HG03521 (cell line): ENCODE data around the gene CCBE1.
"Not testable (repeated sequence)": the region's sequence is repeated elsewhere in the genome, so short reads cannot be mapped to it uniquely, and the experiment has no call there.

Experiments used
- ATAC-seq: cut with Tn5 transposase; IDR thresholded peaks from one replicate; pipeline ENCODE4 v1.9.1; 2021; ENCODE audit warnings: mild to moderate bottlenecking, moderate library complexity; ENCODE audit not compliant: unreplicated experiment

CCBE1 gene

DNA sequence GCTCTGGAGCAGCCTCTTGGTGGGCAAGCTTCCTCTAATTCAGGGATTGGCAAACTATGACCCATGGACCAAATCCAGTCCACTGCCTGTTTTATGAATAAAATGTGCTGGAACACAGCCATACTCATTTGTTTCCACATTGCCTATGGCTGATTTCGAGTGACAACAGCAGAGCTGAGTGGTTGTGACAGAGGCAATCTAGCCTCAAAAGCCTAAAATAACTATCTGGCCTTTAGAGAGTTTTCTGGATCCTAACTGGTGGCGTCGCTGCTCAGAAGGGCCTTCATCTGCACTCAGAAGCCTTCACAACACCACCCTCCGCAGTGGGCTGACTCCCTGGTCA, 147.1 kb downstream of the CCBE1 start:
- ATAC-seq = no peak

DNA sequence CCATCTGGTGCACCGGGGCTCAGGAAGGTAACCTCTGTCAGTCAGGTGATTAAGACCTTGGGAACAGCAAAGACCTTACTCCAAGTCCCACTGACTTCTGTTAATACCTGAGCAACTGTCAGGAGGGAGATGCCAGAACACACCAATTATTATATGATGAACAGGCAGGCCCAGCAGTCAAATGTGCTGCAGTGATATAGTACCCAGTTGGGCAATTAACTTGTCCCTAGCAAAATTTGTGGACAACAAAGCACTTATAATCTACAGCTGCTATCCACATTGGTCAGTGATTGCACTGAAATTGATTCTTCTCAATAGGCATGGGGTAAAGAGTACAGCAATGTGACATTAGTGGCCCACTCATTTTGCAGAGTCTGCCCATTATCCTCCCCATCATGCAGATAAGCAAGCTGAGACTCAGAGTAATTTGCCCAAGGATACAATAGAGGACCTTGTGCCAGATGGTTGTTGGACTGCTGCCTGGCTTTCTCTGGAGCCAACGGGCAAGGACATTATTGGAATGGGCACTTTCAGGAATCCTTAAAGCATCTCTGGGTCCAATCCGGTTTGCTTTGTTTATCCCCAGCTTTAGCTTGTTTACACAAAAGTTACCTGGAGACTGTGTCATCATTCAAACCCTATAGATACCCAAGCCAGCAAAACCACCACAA, 147.6 kb downstream of the CCBE1 start:
- ATAC-seq = no peak

DNA sequence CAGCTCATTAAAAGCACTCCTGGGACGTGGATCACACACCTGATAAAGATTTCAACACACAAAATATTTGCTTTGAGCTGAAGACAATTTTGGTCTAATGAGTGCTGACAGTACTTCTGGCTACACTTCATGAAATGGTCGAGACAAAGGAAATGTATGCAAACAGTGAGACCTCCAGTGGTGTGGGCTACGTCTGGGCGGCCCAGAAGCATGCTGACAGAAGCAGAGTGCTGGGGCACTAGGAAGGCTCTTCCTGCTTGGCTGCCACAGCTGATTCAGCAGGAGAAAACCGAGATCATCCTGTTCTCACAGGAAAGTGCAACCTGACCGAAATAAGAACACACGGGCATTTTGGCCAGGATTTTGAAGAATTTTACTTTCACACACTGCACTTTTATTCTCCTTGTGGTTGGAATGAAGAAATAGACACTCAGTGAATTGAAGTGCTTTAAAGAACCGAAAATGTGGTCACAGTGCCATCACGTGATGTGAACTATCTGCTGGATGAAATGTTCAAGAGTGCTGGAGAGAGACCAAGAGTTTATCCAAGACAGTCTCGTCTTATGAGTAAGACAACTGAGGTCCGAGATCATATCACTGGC, 149.5 kb downstream of the CCBE1 start:
- no peak for ATAC-seq

DNA sequence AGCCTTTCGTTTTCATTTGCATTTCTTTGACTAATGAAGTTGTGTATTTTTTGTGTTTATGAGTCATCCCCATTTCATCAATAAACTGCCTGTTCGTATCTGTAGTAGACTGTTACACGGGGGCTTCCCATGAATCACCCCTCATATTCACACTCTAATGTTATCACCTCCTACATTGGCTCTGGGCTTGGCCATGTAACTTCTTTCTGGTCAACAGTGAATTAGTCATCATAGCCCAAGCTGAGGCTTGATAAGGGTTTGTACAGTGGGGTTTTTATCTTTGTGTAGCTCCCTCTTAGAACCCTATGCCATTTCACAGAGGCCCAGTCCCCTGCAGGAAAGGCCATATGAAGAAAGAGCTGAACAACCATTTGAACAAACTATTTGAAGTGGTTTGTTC, 151.0 kb downstream of the CCBE1 start:
- ATAC-seq = no peak

DNA sequence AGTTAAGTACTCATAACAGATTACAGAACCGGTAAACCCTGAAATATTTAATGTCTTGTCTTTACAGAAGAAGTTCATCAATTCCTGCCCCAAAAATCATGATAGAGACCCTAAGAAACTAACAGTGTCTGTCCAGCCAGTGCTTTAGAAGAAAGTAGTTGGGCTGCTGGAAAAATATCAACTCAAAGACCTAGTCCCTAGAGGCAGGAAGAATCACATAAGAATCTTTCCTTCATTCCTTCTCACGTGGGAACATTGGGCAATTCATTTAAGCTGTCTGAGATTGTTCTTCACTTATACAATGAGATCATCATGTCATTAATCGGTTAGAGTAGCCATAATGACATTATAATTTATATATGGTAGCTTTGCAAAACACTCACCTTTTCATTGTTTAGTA, 156.4 kb downstream of the CCBE1 start:
- ATAC-seq = no peak

DNA sequence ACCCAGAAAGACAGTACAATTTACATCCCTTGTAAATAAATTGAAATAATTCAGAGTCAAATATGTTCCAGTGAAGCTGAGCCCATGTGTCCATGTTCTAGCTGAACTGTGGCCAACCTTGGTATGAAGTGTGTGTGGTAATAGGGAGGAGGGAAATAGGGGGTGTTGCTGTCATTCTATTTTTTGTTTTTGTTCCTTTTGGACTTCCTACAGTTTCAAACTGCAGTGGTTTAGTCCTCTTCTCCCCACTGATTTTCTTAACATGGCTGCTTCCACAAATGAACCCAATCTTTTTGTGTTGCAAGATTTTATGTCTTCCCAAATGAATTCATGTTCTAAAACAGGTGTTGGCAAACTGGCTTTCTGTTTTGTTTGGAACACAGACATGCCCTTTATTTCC, 156.9 kb downstream of the CCBE1 start:
- ATAC-seq = no peak

DNA sequence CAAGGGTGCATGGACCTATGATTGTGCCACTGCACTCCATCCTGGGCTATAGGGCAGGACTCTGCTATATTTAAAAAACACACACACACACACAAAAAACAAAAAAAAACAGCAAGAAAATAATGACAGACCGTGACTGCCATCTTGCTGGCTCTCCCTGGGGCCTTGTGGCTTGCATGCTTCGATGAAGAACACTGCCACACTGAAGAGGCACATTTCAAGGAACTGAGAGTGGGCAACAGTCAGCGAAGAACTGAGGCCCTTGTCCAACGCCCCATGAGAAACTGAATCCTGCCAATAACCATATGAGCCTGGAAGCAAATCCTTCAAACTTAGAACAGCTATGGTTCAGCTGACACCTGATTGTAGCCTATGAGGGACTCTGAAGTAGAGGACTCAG, 158.1 kb downstream of the CCBE1 start:
- ATAC-seq = no peak

DNA sequence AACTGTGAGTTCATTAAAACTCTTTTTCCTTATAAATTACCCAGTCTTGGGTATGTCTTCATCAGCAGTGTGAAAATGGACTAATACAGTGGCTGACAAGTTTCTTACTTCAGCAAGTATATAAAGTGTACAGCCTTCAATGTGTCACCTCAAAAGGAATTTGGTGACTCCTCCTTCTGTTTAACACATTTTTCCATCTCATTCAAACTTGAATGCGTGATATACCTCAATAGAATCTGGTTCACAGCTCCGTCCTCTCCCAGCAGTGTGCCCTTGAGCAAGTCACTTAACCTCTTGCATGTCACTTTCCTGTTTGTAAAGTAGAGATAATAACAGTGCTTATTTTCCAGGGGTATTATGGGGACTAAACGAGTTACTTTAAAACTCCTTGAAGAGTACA, 159.6 kb downstream of the CCBE1 start:
- no peak for ATAC-seq

DNA sequence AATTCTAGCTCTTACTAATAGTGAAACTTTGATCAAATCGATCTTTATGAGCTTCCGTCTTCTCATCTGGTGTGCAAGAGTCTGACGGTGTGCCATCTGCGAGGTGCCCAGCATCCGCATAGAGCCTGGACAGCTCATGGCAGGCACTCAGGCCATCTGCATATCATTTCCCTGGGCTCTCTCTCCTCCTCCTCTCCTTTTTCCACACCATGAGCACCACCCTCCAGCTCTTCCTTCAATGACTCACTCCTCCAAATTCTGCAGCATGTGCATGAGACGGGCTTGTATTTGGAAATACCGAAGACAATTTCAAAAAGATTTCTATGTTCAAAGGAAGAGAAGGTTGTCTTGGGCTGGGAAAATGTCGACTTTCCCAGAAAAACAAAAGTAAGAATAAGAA, 161.1 kb downstream of the CCBE1 start:
- no peak for ATAC-seq

DNA sequence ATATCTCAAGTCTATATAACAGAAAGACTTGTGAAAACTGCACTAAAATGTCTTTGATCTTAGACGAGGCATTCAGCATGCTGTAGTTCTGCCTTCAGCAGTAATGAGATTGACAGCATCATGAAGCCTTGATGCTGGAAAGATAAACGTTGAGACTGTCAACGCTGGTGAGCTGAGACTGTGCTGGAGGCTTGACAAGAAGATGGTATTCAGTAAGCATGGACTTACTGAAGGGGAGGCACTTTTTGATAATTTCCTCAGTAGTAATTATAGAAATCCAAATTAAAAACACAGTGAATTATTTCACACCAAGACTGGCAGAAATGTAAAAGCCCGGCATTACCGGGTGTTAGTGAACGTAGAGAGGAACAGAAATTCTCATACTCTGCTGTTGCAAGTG, 162.2 kb downstream of the CCBE1 start:
- no peak for ATAC-seq

DNA sequence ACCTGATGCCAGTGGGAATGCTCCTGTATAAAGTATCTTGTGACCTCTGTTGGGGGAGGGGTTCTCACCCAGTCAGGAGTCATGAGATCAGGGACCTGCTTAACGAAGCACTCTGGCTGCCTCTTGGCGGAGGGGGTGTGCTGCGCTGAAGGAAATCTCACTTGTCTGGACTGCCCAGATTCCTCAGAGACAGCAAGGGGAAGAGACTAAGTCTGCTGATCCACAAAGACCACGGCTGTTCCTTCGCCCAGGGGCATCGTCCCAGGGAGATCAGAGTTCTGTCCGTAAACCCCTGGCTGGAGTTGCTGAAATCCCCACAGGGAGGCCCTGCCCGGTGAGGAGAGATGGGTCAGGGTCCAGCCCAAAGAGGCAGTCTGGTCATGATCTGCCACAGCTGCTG, 168.4 kb downstream of the CCBE1 start:
- no peak for ATAC-seq

DNA sequence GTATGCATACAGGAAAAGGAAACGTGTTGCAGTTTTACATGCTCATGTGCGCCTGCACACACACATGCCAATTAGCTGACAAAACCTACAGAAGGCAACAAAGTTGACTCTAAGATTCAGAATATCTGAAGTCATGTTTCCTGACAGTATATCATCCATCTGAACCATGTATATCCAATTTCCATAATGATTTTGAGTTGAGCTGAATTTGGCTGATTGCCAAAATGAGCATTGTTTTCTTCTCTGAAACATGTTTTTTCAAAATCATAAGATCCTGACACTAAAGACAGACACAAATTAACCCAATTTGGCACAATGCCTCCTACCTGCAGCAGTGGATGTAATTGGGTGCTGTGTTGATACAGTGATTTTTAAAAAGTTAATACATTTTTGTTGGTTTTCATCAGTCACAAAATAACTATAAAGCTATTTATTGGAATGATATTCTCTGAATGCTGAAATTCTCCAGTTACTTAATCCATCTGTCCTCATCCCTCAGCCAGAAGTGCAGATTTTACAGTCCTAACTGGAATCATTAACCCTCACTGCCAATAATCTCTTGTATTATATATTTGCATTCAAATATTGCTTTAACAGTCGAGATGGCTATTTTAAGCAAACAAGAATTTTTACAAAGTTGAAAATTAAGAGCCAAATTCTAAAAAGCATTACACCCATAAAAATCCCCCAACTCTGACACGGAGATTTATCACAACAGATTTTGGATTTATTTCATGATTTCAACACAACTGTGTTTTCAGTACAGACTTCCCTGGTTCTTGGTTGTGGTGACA, 176.5 kb downstream of the CCBE1 start:
- no peak for ATAC-seq

DNA sequence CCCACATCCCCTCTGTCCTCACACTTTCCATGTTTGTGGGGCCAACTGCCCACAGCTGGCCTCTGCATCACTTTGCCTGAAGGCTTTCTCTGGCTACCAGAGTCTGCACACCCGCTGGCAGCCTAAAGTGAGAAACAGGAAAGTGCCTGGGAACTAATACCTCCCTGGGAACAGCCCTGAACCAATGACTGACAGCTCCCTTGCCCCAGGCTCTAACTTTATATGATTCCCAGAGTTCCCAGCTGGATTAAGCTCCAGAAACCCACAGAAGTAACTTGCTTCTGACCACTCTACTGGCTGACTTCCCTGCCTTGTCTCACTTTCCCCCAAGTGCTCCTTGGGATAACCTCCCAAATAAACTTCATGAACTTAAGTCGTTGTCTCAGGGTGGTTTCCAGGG, 178.5 kb downstream of the CCBE1 start:
- no peak for ATAC-seq

DNA sequence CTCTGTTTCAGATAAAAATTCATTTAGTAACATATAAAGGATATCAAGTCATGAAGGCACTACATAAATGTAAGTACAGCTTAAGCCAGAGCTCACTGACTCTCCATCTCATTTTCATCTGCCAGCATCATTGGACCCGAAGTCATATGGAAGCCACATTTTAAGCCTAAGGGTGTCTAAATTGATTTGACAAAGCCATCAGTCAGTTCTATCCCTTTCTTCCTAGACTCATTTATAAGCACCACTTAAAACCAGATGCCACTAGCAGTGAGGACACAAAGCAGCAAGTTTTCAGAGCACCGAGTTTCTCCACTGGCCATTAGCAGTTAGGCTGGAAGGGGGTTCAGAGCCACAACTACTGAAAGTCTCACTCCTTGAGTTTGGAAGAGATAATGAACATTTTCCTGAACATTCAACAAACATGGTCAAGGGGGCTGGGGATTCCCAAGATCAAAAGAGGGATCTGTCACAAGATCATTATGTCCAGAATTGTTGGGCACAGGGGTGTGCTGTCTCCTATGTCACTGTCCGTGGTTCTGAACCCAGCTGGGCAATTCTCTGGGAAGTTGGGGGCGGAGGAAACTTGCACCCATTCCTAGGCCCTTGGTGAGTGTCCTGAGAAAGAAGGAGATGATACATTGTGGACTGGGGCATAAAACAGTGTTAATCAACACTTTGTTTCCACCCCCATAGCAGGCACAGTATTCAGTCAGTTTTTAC, 179.6 kb downstream of the CCBE1 start:
- no peak for ATAC-seq

DNA sequence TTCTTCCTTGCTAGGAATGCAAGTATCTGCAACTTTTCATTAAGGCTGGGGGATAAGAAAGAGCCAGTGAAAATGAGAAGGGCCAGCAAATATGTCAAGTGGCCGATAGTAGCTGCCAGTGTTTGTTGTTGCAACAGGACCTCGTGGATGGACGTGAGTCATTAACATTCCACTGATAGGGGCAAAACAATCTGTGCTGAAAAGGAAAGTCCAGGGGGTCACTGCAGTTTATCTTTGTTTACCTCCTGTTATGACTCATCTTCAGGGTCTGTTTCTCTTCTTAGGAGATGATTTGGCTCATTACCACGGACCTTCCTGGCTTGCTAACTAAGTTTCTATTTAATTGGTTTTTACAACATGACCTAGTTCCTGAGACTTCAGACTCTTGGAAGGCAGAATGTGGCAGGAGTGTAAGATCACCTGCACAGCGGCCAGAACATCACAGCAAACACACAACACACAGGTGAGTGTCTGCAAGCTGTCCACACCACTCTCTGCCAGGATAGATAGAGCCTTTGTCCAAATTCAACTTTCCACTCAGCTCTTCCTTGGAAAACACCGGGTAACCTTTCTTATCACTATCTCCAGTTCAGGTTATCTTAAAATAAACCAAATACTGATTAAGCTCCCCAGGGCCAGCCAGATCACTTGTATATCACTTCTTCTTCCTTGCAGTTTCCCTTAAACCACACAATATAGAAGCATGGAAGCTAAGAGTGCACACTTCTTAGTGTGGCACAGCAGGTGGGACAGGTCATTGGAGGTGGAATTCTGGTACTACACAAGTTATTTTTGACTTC, 180.7 kb downstream of the CCBE1 start:
- no peak for ATAC-seq

DNA sequence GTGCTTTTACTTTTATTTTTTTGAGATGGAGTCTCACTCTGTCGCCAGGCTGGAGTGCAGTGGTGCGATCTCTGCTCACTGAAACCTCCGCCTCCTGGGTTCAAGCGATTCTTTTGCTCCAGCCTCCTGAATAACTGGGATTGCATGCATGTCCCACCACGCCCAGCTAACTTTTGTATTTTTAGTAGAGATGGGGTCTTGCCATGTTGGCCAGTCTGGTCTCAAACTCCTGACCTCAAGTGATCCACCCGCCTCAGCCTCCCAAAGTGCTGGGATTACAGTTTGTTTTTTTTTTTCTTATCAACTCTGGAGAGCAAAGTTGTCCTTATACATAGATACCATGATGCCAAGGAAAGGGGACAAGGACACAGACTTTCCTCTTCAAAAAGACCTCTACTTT, 181.3 kb downstream of the CCBE1 start:
- not testable (repeated sequence) for ATAC-seq

DNA sequence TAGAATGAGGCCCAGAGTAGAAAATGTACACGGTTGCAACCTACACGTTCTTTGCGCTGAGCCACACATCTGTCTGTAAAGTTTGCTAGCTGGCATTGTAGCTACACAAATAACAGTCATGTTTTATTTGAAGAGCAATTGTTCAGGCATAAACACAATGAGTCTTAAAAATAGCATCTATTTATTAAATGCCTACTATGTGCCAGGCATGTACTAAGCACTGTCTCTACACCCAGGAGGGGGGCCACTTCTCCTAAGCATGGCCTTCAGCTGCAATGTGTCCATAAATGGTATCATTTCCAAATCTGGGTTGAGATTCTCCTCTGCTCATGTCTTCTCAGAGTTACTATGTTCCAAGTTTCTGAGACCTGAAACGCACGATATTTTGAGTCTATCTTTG, 182.1 kb downstream of the CCBE1 start:
- ATAC-seq = no peak

DNA sequence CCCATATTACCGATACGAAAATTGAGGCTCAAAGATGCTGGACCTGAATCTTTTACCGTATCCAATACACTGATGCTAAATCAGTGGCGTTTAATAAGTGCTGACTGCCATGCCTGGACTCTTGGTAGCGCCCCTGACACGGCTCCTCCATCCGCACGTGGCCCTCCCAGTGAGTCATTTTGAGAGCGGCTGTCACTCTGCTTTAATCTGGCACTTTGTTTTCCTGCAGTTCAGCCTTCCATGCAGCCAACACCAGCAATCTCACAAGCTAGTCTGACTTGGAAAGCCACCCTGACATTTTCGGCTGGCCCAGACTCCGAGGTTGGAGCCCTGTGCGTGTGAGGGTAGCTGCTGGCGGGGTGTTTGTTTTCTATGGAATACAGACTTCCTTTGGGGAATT, 183.0 kb downstream of the CCBE1 start:
- ATAC-seq = no peak

DNA sequence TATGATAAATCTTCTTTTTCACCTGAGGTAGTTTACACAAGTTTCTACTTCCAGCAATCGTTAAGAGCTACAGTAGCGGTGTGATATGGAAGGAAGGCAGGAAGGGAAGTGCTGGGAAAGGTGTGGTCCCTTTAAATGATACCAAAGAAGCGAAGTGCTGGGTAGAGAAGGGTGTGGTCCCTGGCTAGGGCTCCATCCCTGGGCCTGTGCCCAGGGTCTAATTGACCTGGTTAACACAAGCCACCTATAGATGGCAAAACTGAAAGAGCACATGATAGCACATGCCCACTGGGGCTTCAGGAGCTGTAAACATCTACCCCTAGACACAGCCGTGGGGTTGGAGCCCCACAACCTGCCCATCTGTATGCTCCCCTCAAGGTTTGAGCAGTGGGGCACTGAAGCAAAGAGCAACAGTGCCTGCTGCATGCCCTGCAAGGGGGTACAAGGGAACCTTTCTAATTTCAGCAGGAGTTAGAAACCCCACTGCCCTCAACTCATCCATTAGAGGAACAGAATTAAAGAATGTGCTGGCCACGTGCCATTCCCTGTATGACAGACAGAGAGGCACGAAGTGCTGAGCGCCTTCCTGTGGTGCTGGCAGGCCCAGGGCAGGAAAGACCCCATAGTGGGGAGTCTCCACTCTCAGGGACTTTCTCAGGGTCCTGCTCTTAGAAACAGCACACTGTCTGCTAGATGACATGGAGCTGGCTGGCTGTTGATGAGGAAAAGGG, 185.0 kb downstream of the CCBE1 start:
- ATAC-seq = no peak
